GM18870 (cell line): ENCODE measurements around the gene STK39.
A peak's percentile ranks its signal among the peaks of the same experiment; 100 is the strongest.

Experiments used
- ATAC-seq: cut with Tn5 transposase; IDR thresholded peaks from one replicate; pipeline ENCODE4 v1.9.1; 2021; ENCODE audit warnings: moderate library complexity; ENCODE audit not compliant: unreplicated experiment

Gene STK39

GRCh38 chr2:168244318-168244717 is 3.1 kb downstream of the STK39 start:
- ATAC-seq, result peak; percentile 35

GRCh38 chr2:168243061-168243460 is 4.3 kb downstream of the STK39 start:
- no peak for ATAC-seq

- no peak for ATAC-seq
Observed at GRCh38 chr2:168241746-168242145, 5.6 kb downstream of the STK39 start.

GRCh38 chr2:168241208-168241607 is 6.2 kb downstream of the STK39 start:
- ATAC-seq, result no peak

GRCh38 chr2:168239281-168239680 is 8.1 kb downstream of the STK39 start:
- no peak for ATAC-seq

GRCh38 chr2:168237741-168238140 is 9.7 kb downstream of the STK39 start:
- no peak for ATAC-seq

- no peak for ATAC-seq
Observed at GRCh38 chr2:168234407-168235085, 12.8 kb downstream of the STK39 start.

- ATAC-seq, result no peak
Observed at GRCh38 chr2:168233726-168234406, 13.5 kb downstream of the STK39 start.

- ATAC-seq, result no peak
Observed at GRCh38 chr2:168233166-168233565, 14.2 kb downstream of the STK39 start.

GRCh38 chr2:168231609-168232241 is 15.7 kb downstream of the STK39 start:
- ATAC-seq, result no peak

GRCh38 chr2:168230389-168230788 is 17.0 kb downstream of the STK39 start:
- ATAC-seq, result no peak

GRCh38 chr2:168224346-168224745 is 23.0 kb downstream of the STK39 start:
- no peak for ATAC-seq

- no peak for ATAC-seq
Observed at GRCh38 chr2:168222088-168222487, 25.3 kb downstream of the STK39 start.

- ATAC-seq, result no peak
Observed at GRCh38 chr2:168220965-168221819, 26.2 kb downstream of the STK39 start.

- ATAC-seq, result no peak
Observed at GRCh38 chr2:168217920-168218319, 29.5 kb downstream of the STK39 start.

GRCh38 chr2:168216351-168217005 is 30.9 kb downstream of the STK39 start:
- ATAC-seq, result no peak

GRCh38 chr2:168215813-168216212 is 31.6 kb downstream of the STK39 start:
- no peak for ATAC-seq

- no peak for ATAC-seq
Observed at GRCh38 chr2:168212866-168213265, 34.5 kb downstream of the STK39 start.

- no peak for ATAC-seq
Observed at GRCh38 chr2:168212167-168212566, 35.2 kb downstream of the STK39 start.

GRCh38 chr2:168211664-168212163 is 35.7 kb downstream of the STK39 start:
- peak; percentile 89 for ATAC-seq
